ENCODE data around the gene ARHGAP25. TPM values are rescaled to one million over a fixed set of nuclear protein-coding genes. Genes with fewer than 3 reads are reported as not detected.

The ARHGAP25 gene
- total RNA-seq, 1 experiment from 2014 or later, result 6.2 TPM

DNA sequence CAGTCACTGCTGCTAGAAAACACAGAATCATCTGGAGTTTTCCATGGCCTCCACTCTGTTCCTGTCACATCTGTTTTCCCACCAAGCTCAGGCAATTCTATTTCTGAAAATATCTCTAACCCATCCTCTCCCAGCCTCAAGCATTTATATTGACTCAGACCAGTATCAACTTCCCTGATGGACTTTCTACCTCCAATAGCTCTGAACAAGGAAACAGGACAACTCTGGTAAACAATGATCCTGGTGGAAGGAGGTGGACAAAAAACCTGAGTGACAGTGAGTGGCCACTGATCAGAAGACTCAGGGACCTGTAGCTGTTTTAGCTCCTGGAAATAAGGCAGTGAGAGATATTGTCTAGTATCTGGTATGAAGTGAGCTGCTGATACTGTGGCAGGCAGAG lies 113.1 kb downstream of the ARHGAP25 start:
- BruUV-seq (replicated peaks), result no TSS peak
- TF ChIP-seq, protein P1, sequence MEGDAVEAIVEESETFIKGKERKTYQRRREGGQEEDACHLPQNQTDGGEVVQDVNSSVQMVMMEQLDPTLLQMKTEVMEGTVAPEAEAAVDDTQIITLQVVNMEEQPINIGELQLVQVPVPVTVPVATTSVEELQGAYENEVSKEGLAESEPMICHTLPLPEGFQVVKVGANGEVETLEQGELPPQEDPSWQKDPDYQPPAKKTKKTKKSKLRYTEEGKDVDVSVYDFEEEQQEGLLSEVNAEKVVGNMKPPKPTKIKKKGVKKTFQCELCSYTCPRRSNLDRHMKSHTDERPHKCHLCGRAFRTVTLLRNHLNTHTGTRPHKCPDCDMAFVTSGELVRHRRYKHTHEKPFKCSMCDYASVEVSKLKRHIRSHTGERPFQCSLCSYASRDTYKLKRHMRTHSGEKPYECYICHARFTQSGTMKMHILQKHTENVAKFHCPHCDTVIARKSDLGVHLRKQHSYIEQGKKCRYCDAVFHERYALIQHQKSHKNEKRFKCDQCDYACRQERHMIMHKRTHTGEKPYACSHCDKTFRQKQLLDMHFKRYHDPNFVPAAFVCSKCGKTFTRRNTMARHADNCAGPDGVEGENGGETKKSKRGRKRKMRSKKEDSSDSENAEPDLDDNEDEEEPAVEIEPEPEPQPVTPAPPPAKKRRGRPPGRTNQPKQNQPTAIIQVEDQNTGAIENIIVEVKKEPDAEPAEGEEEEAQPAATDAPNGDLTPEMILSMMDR (conservative IDR thresholded peaks at IDR 0.05; ENCODE audit: low read depth, low read length), result no peak
- TF ChIP-seq EZH2 (IDR thresholded peaks at IDR 0.05; ENCODE audit: borderline replicate concordance, low read depth, low read length, poor library complexity, severe bottlenecking), result no peak
- Histone ChIP-seq H3K27ac (ENCODE audit: low read depth, low read length, poor library complexity, severe bottlenecking) (no peak overlapping the region), H3K27me3 (replicated peaks; ENCODE audit: insufficient read depth, low read depth, low read length, poor library complexity) (no peaks in the 10 kb centered on the region), H3K36me3 (ENCODE audit: insufficient read depth, low read length, poor library complexity, severe bottlenecking) (no peaks in the 10 kb centered on the region), H3K4me1 (ENCODE audit: insufficient read depth, low read length, poor library complexity, severe bottlenecking) (no peaks in the 10 kb centered on the region), H3K4me3 (ENCODE audit: low read depth, low read length, poor library complexity, severe bottlenecking) (no peak overlapping the region), H3K9me3 (ENCODE audit: low read depth, low read length, poor library complexity, severe bottlenecking) (no peaks in the 10 kb centered on the region)
- intact Hi-C loops (cut with micrococcal nuclease; ENCODE audit: unreplicated experiment), result no loop called here
- DNase-seq (ENCODE audit: low spot score), result no peak
- ChIA-PET POLR2A (ENCODE audit: low non-redundant PET) (interaction anchor here (0.6 kb wide), 1 partner anchor 25 kb away, joined by 3 read pairs; no protein-coding TSS in a partner anchor), CTCF (no interaction called here)

DNA sequence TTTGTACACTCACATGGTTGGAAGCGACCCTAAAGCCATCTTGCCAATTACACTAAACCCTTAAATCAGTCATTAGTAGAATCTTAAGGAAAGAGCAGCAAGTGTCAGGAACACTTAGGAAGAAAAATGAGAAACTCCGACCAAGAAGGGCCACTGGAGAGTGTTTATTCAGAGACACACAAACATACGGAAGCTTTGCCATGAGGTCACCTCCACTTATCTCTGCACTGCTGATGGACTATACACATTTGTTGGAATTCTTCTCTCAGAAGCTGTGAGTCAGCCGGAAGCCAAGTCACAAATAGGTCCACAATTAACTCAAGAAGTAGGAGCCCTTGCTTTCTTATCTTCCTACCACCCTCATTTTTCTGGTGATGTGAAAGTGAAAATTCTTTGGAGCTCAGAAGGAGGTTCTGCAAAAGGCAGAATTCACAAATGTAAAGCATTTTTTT lies 115.0 kb downstream of the ARHGAP25 start:
- TF ChIP-seq EZH2 (IDR thresholded peaks at IDR 0.05; ENCODE audit: borderline replicate concordance, low read depth, low read length, poor library complexity, severe bottlenecking), result no peak
- TF ChIP-seq, protein P1 (conservative IDR thresholded peaks at IDR 0.05; ENCODE audit: low read depth, low read length), result no peak
- ChIA-PET CTCF (no interaction called here), POLR2A (ENCODE audit: low non-redundant PET) (no interaction called here)
- no peaks in the 10 kb centered on the region for H3K4me1 ChIP-seq (ENCODE audit: insufficient read depth, low read length, poor library complexity, severe bottlenecking)
- H3K27ac ChIP-seq (ENCODE audit: low read depth, low read length, poor library complexity, severe bottlenecking), result no peak overlapping the region
- no TSS peak for BruUV-seq (replicated peaks)
- peak; percentile 22 for DNase-seq (ENCODE audit: low spot score)
- no peaks in the 10 kb centered on the region for H3K9me3 ChIP-seq (ENCODE audit: low read depth, low read length, poor library complexity, severe bottlenecking)
- no peaks in the 10 kb centered on the region for H3K36me3 ChIP-seq (ENCODE audit: insufficient read depth, low read length, poor library complexity, severe bottlenecking)
- no peaks in the 10 kb centered on the region for H3K27me3 ChIP-seq (replicated peaks; ENCODE audit: insufficient read depth, low read depth, low read length, poor library complexity)
- intact Hi-C loops (cut with micrococcal nuclease; ENCODE audit: unreplicated experiment), result no loop called here
- no peak overlapping the region for H3K4me3 ChIP-seq (ENCODE audit: low read depth, low read length, poor library complexity, severe bottlenecking)

DNA sequence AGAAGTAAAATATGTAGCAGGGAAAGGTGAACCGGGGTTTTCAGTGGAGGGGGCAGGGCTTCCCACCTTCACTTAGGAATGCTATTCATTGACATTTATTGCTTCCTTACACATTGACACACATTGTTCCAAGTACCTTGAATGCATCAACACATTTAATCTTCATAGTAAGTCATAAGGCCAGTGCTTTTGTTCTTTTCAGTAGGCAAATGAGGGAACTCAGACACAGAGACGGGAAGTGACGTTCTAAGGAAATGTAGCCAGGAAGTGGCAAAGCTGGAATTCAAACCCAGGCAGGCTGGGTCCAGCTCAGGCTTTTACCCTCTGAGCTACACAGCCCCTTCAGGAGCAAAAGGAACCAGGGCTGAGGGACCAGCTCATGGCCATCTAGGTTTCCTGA lies 115.9 kb downstream of the ARHGAP25 start:
- ChIA-PET CTCF (no interaction called here), POLR2A (ENCODE audit: low non-redundant PET) (no interaction called here)
- no peak for DNase-seq (ENCODE audit: low spot score)
- no peaks in the 10 kb centered on the region for H3K9me3 ChIP-seq (ENCODE audit: low read depth, low read length, poor library complexity, severe bottlenecking)
- no peaks in the 10 kb centered on the region for H3K27me3 ChIP-seq (replicated peaks; ENCODE audit: insufficient read depth, low read depth, low read length, poor library complexity)
- no TSS peak for BruUV-seq (replicated peaks)
- no peaks in the 10 kb centered on the region for H3K36me3 ChIP-seq (ENCODE audit: insufficient read depth, low read length, poor library complexity, severe bottlenecking)
- H3K4me1 ChIP-seq (ENCODE audit: insufficient read depth, low read length, poor library complexity, severe bottlenecking), result no peaks in the 10 kb centered on the region
- TF ChIP-seq, protein P1 (conservative IDR thresholded peaks at IDR 0.05; ENCODE audit: low read depth, low read length), result no peak
- no peak for TF ChIP-seq EZH2 (IDR thresholded peaks at IDR 0.05; ENCODE audit: borderline replicate concordance, low read depth, low read length, poor library complexity, severe bottlenecking)
- no peak overlapping the region for H3K27ac ChIP-seq (ENCODE audit: low read depth, low read length, poor library complexity, severe bottlenecking)
- intact Hi-C loops (cut with micrococcal nuclease; ENCODE audit: unreplicated experiment), result no loop called here
- no peak overlapping the region for H3K4me3 ChIP-seq (ENCODE audit: low read depth, low read length, poor library complexity, severe bottlenecking)

Data from A673 (cell line).